NCI-H446 (cell line): ENCODE results near the gene TMEM18.

Experiments used
- DNase-seq, 2 experiments: peaks; one replicate each; lab custom pipeline; 2025; lab: John Stamatoyannopoulos, UW

TMEM18 gene

DNA sequence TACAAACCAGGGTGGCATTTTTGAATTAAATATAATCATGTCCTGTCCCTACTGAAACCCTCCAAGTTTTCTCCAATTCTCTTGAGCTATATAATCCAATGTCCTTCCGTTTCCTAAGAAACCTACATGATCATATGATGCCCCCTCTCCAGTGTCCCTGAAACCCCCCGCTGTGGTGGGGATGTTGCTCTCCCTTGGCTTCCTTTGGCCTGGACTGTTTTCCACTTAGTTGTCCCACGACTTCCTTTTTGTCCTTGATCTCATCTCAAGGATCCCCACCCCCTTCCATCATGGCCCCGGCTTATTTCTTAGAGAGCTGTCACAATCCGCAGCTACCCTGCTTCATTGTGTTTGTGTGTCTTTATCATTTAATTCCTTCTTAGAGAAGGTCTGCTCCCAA lies 43.8 kb downstream of the TMEM18 start:
- no peak for DNase-seq

DNA sequence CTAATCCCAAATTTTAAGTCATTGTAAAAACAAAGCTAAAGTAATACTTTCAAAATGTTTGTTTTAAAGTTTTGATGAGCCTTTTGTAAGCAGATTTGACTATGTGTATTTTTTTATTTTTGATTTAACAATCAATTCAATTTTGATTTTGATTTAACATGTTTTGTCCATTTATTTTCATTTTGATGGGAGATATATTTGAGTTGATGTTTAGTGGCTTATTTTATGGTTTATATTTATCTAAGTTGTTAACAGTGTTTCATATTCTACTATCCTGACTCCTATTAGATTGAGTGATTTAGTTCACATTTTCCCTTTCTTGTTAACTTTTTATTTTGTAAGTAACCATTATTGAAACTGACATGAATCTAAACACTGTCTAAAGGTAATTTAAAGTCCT lies 44.7 kb downstream of the TMEM18 start:
- DNase-seq = no peak

DNA sequence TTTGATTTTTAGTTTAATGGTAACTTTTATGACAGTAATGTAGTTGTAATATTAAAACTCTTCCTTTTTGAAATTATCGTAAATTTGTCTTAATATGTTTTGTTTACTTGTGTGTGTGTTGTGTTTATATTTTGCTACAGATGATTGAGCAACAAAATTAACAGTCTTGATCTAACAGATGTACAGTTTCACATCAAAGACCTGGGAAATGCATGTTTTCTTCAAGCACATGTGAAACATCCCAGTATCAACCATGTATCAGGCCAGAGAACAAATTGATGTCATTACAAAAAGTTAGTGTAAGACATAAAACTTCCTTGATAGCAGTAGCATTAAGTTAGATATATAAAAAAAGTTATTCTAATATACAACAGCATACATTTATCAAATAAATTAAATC lies 45.5 kb downstream of the TMEM18 start:
- no peak for DNase-seq

DNA sequence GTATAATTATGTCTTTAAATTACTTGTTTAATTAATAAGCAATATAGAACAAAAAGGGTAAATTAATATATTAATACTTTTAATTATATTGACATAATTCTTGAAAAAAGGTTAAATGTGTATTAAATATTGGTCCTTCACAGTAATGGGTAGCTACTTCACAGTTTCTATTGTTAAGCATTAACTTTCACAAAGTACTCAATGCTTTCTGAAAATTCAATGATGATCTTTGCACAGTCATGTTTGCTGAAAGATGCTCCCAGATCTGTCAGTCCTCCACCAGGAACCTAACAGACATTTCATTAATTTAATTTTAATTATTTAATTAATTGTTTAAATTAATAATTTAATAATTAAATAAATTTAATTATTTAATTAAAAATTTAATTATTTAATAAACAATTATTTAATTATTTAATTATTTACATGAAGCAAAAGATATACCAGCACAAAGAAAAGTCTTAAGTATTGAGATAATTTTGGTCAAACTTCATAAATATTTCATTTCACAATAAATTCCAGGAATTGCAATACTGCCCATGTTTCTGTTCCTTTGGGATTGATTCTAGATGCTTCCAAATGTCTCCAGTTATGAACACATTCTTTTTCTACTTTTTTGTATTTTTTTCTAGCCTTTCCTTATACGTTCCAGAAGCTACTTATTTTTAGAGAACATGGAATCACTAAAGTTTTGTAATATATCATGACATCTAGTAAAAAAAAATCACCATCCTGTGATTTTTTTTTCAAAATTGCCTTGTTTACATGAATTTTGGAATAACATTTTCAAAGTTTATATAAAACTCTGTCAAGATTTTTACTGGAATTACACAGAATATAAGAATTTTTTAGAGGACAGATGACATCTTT lies 46.5 kb downstream of the TMEM18 start:
- no peak for DNase-seq

DNA sequence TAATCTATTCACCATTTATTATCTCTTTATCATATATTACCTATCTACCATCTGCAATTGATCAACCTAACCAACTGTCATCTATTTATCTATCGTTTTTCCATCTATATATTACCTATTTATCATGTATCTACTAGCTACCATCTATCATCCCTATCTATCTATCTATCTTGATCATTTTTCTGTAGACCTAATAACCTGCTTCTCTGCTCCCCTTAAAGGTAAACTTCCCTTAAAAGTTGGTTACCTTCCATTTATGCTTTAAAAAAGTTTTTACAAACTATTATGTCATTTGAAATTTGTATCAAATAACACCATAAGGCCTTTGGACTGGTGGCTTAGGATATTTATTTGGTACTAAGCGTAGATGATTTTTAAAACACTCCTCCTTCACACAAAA lies 47.2 kb downstream of the TMEM18 start:
- no peak for DNase-seq

DNA sequence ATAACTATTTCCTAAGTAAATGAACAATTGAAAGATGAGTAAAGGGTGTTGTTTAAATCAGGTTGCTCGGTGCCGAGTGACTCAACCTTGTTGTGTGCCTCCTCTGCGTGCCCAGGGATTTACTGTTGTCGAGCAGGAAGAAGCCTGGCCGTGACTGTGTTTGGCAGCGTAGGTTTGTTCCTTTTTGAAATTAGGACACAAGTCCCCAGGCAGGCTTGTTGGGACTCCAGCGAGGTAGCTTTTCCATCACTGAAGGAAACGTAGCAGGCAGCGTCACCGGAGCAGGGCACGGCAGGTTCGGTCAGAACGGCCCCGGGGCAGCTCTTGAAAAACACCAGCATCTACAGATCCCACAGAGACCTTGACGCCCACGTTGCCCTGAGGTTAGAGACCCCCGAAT lies 48.6 kb downstream of the TMEM18 start:
- DNase-seq = no peak

DNA sequence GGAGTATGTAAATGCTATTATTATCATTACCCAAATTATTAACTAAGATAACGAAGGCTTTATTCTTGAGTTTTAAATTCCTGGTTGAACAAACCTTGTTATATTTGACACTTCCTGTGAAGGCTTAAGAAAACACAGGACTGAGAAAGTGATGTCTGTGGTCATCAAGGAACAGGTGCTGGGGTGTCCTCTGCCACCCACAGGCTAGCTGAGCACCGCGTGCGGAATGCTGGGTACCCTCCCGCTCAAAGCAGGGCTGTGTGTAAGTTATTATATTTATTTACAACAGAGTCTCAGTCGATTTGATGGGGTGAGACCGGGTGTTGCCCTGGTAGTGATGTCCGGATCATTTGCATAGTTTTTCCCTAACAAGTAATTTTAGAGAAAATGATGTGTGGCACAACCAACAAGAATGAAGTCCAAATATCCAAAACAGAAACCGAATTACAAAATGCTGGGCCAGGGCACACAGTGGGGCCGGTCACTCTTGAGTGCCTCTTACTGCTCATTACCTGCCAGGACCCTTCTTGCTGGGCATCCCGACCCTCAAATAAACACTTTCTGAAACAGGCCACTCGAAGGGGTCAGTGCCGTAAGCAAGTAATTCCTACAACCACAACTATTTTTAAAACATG lies 49.2 kb downstream of the TMEM18 start:
- no peak for DNase-seq

DNA sequence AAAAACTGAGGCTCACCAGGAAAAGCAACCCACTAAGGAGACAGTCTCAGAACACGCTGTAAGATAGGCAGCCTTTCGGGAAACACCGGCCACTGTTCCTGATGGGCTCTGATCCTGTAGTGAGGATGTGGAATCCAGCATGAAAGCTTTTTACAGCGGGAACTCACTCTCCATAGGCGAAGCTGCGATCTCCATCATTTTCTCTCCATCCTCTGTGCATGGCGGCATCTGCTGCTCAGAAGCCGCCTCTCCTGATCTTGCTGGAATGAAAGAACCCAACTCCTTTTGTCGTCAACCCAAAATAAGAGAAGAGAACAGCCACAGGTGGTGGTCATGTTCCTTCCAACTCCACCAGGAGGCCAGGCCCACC lies 49.9 kb downstream of the TMEM18 start:
- no peak for DNase-seq

DNA sequence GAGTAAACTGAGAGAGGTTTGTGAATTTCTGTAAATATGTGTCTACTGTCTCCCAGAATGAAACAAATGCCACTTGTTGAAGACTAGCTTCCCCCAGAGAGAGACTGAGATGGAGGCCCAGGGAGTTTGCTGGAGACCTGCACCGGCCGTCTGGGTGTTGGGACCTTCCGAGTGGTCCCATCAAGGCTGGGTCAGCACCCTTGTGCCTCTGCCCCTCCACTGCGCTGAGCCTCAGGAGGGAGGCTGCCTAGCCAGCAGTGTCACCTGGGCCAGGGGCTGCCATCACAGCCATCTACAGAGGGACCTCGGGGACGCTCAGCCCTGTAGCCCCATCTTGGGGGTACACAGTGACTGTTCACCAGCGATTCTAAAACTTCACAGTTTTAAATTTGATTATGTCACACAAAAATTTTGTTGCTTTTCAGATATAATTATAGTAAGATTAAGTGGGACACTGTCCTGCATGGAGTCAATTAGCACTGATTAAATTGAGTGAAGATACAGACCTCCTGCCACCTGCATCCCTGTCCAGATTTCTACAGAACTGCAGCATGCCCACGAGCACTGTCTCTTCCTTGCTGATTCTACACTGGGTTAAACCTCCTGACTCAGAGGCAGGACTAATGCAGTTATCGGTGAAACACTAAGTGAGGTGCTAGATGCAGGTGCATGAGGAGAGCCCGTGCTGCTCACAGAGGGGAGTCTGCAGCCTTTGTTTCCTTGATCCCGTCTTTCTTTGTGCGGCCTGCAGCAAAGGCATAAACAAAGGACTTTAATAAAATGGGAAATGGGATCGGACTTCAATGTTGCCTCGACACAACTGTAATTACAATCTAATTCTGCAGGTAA lies 50.5 kb downstream of the TMEM18 start:
- no peak for DNase-seq

DNA sequence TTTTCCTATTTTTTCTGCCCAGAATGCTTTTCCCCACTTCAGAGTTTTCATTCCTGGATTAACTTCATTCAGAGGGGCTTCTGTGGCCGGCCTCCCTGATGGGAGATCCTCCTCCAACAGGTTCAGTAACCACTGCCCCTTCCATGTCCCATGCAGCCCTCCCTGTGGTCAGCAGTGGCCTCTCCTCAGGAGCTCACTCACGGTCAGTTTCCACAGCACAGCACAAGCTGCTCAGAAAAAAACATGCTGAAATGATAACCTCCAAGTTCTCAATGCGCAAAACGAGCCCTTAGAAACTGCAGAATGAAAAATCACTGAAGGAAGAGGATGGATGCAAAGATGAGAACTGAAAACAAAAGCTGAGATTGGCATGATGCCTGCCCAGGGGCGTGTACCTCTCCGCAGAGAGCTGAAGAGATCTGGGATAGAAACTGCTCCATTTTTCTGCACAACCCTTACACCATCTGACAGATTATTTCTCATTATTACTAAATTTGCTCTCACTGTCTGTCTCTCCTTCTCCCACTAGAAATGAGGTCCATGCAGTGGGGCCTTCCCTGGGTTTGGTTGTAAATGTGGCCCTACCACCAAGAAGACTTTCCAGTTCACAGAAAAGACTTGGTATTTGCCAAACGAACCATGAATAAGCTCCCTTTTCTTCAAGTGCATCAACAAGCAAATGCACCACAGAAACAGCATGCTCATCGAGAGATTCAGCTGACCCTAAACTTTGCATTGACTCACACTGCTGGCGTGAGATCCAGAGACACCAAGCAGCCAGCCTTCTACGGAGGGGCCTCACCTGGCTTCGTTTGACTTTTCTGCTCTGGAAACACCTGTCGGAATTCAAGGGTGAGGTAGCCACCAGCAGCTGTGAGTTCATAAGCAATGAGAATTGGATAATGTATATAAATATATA lies 51.5 kb downstream of the TMEM18 start:
- DNase-seq = no peak

DNA sequence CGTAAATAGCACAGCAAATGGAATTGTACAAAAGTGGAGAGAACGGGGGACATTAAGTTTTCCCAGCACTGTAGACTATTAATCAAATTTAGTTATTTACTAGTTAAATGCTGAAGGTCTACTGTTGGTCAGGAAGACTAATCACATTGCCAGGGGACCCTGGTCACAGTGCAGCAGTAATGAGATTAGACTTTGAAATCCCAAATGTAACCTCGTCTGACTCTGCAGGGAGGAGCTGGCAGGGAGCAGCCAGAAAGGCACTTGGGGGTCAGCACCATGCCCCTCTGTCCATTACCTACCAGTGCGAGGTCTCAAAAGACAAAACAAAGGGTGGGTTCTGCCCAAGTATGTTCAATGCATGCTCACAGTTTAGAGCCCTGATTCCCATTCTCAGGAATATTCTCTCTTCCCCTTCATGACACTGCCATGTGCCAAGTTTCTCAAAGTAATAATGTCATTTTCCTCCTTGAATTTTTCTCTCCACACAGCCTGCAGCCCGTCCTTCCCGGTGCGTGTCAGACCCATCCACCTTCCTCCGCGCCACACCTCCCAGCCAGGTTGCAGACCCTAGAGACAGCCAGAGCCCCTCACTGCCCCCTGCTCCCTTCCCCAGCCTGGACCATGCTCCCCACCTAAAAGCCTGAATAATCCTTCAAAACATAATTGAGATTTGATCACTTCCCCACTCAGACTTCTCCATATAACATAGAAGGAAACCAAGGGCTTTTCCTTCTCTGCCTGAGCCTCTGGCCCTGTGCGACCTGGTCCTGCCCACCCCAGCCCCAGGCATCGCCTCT lies 52.5 kb downstream of the TMEM18 start:
- DNase-seq = no peak

DNA sequence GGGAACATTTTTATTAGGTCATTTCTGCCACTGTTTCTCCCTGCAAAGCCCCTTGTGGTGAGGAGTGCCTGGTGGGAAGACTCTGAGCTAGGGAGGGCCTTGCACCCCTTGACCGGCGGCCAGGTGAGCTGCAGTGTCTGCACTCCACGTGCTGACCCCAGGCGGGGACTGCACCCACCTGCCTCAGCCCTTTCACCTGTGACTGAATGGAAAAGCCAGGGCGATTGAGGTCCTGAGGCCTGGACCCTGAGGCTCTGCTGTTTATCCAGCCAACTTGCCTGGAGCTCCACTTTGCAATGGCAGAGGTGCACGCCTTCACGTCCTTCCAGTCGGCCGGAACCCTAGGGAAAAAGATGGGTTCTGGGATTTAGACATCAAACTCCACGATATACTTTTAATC lies 53.1 kb downstream of the TMEM18 start:
- DNase-seq = no peak

DNA sequence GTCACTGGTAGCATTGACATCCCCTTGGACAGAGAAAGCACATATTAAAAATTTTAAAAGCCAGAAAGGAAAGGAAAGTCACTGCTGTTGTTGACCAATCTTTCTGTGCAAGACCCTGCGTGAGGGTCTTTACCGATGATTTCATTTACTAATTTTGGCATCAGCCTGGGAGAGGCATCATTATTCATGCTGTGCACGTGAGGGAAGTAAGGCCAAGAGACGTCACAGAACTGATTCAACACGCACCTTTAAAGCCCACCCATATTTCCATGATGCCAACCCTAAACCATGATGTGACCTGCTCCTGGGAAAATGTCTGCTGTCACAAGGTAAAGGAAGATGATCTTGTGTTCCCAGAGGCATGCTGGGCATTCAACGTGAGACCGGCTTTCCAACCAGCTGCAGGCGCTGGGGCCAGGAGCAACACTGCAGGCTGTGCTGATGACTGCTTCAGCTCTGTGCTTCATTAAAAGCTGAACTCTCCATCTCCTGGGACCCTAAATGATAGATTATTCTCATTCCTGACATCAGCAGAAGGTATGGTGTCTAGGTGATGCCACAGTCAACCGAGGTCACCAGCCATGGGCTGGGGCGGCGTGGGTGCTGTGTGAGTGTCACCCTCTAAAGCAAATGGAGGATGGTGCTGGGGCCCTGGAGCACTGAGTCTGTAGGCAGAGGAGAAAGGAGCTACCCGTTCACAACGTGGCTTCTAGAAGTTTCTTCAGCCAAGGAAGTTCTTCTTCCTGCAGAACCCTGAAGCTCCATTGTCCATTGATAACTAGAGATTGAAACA lies 53.9 kb downstream of the TMEM18 start:
- no peak for DNase-seq

DNA sequence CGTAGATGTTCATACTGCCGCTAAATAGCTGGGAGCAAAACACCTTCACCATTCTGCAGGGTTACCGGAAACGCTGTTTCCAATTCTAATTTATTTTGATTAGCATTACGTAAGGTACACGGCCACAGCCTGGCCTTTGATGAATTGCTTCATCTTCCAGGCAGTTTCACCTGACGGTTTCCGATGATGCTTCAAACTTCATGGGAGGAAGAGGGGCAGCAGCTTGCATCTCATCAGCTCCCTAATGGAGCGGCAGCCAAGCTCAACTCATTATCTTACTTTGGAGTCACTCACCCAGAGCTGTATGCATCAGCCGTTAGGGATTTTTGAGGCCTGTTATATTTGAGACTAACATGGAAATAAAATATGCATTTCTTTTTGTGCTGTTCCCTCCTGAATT lies 54.8 kb downstream of the TMEM18 start:
- no peak for DNase-seq

DNA sequence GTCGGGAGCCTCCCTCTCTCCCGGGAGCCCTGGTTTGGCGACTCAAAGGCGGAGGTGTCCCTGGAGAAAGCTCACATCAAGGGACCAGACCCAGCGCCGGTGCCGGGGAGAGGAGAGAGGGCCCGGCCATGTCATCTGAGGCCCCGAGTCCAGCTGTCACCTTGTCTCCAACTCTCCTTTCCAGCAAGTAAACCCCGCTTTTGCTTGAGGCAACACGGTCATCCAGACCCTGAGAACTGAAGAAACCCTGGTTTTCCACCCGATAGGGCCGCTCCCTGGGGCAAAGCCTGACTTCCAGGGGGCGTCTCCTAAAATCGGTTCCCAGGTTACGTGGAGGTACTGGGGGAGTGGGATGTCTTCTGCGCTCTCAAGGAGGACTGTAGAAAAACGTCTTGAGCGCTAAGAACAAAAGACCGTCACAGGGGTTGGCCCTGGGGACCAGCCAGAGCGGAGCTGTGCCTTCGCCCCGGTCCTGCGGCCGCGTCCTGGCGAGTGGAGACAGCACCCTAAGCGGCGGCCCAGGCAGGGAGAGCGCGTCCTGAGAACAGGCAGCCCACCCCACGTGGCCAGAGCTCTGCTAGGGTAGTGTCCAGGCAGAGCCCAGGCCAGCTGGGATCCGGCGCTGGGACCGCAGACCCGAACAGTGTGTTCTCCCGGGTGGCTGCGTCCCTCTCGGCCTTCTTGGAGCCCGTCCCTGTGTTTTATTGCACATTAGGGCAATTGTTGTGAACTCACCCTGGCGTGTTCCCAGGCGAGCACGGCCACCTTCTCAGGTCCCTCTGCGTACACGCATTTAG lies 55.7 kb downstream of the TMEM18 start:
- DNase-seq = no peak

DNA sequence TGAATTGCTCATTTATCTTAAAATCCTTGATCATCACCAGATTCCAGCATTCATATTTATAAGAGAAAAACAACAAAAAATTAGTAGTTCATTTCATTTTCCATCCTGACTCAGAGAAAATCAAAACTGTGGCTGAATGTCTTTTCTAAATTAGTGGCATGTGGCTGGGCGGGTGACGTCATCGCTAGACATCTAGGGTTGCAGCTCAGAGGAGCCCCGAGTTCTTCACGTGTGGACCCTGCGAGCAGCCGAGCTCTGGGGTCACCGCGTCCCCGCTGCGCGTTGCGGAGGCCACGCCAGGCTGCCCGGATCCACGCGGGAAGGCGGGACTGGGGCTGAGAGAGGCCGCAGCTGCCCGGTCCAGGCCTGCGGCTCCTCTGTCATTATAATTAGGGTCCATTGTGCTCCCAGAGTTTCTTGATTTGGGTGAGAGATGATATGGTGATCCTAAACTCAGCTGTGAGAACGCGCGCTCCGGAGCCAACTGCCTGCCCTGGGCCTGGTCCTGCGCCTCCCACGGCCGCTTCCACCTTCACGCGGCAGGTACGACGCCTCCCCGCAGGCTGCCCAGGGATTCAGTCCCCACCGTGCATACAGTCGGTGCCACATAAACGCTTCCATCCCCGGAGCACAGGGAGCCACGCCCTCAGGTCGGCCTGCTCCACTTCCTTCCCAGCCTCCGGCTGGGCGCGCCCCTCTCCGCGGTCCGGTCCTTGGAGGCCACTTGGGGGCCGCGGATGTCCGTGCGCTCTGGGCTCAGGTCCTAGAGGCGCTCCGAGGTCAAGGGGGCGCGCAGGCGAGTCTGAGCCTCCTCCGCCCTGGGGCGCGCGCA lies 56.5 kb downstream of the TMEM18 start:
- DNase-seq = no peak

DNA sequence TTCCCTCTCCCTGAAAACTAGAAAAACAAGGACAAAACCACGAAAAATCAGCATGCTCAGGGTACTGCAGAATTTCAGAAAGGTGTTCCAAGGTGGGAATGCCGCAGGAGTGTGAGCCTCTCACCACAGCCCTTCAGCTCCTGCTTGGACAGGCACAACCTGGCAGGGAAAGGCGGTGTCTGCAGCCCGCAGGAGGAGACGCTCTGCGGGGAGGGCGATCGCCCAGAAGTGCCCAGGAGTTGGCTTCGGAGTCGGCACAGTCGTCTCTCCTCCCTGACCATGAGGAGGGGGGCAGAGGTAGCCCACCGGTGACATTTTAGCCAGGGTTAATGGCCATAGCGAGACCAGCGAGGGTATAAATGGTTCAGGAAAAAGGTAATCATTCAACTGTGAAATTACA lies 57.2 kb downstream of the TMEM18 start:
- DNase-seq = no peak

DNA sequence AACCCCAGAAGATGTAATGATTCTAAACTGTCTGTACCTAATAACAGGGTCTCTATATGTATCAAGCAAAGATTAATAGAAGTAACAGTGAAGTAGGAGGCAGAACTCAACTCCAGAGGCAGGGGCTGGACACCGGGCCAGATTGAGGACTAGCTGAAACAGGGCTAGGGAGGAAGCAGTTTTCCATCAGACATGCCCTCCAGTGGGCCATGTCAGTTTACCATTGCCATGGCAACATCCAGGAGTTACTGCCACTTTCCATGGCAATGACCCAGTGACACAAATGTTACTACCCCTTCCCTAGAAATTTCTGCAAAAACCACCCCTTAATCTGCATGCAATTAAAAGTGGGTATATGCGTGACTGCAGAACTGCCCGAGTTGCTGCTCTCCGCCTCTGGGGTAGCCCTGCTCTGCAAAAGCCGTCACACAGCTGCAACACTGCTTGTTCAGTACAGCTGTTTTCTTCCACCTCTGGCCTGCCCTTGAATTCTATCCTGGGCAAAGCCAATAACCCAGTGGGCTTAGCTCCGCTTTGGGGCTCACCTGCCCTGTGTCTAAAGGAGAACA lies 58.7 kb downstream of the TMEM18 start:
- no peak for DNase-seq
